Mesenchymal stem cell (in vitro differentiated cells and primary cell): ENCODE results near the gene ZNF652.
A peak's percentile ranks its signal among the peaks of the same experiment; 100 is the strongest.

Experiments used
- DNase-seq: peaks from one replicate; pipeline ENCODE4 v3.0.0-alpha.2; 2013
- H2AFZ ChIP-seq: one replicate; pipeline ENCODE4 v1.6.1; 2013; ENCODE audit warnings: low read depth, mild to moderate bottlenecking, control low read depth, inconsistent platforms, low read length, moderate library complexity
- H2AK5ac ChIP-seq: 2 replicates; pipeline ENCODE4 v1.6.1; 2013; ENCODE audit warnings: low read length, moderate library complexity, mild to moderate bottlenecking, inconsistent platforms; ENCODE audit not compliant: severe bottlenecking
- H2BK120ac ChIP-seq: one replicate; pipeline ENCODE4 v1.6.1; 2013; ENCODE audit warnings: low read depth, mild to moderate bottlenecking, inconsistent platforms, low read length, moderate library complexity
- H2BK12ac ChIP-seq, 2 experiments: one replicate each; pipeline ENCODE4 v1.6.1; 2013; ENCODE audit warnings: inconsistent platforms in 2 of 2, low read length in 2 of 2, mild to moderate bottlenecking in 2 of 2, moderate library complexity in 2 of 2, control low read depth in 1 of 2
- H2BK15ac ChIP-seq: one replicate; pipeline ENCODE4 v1.6.1; 2013; ENCODE audit warnings: mild to moderate bottlenecking, low read depth, inconsistent platforms; ENCODE audit not compliant: poor library complexity, severe bottlenecking
- H2BK5ac ChIP-seq: 2 replicates; pipeline ENCODE4 v1.6.1; 2013; ENCODE audit warnings: low read depth, mild to moderate bottlenecking, low read length, control low read depth, inconsistent platforms; ENCODE audit not compliant: poor library complexity, severe bottlenecking
- H3K14ac ChIP-seq, 2 experiments: one replicate each; pipeline ENCODE4 v1.6.1; 2013; ENCODE audit warnings: inconsistent platforms in 2 of 2, low read length in 2 of 2, control low read depth in 1 of 2, mild to moderate bottlenecking in 1 of 2, moderate library complexity in 1 of 2
- H3K18ac ChIP-seq, 2 experiments: one replicate each; pipeline ENCODE4 v1.6.1; 2013; ENCODE audit warnings: inconsistent platforms in 2 of 2, low read length in 2 of 2, control low read depth in 1 of 2, low read depth in 1 of 2, mild to moderate bottlenecking in 1 of 2
- H3K23ac ChIP-seq, 2 experiments: one replicate each; pipeline ENCODE4 v1.6.1; 2013; ENCODE audit warnings: inconsistent platforms in 2 of 2, low read length in 2 of 2, mild to moderate bottlenecking in 2 of 2, moderate library complexity in 2 of 2, control low read depth in 1 of 2
- H3K27ac ChIP-seq: 2 replicates; pipeline ENCODE4 v1.5.1; 2013; ENCODE audit warnings: mild to moderate bottlenecking, moderate library complexity, low read length, control low read depth, inconsistent platforms; ENCODE audit not compliant: poor library complexity, severe bottlenecking
- H3K27me3 ChIP-seq, 2 experiments: 2 replicates each; pipeline versions ENCODE4 v1.6.1 to v1.7.0; 2013; ENCODE audit warnings: low read length in 2 of 2, mild to moderate bottlenecking in 2 of 2, moderate library complexity in 2 of 2, control low read depth in 1 of 2, inconsistent platforms in 1 of 2; ENCODE audit not compliant: control insufficient read depth in 1 of 2, insufficient read depth in 1 of 2
- H3K36me3 ChIP-seq, 2 experiments: 2 replicates each; pipeline versions ENCODE4 v1.6.1 to v1.7.0; 2013; ENCODE audit warnings: low read length in 2 of 2, control low read depth in 1 of 2, inconsistent platforms in 1 of 2, low read depth in 1 of 2, mild to moderate bottlenecking in 1 of 2; ENCODE audit not compliant: insufficient read depth in 2 of 2, control insufficient read depth in 1 of 2
- H3K4ac ChIP-seq, 2 experiments: one replicate each; pipeline ENCODE4 v1.6.1; 2013; ENCODE audit warnings: inconsistent platforms in 2 of 2, low read length in 2 of 2, mild to moderate bottlenecking in 2 of 2, moderate library complexity in 2 of 2, control low read depth in 1 of 2, low read depth in 1 of 2
- H3K4me1 ChIP-seq: 2 replicates; pipeline ENCODE4 v1.6.1; 2013; ENCODE audit warnings: low read depth, low read length, control low read depth; ENCODE audit not compliant: control insufficient read depth, insufficient read depth
- H3K4me2 ChIP-seq: 2 replicates; pipeline ENCODE4 v1.6.1; 2013; ENCODE audit warnings: low read length, mild to moderate bottlenecking, inconsistent platforms; ENCODE audit not compliant: poor library complexity, severe bottlenecking
- H3K4me3 ChIP-seq, 2 experiments: 2 replicates each; pipeline versions ENCODE4 v1.5.1 to v1.7.0; 2013; ENCODE audit warnings: low read length in 2 of 2, mild to moderate bottlenecking in 2 of 2, control low read depth in 1 of 2, low read depth in 1 of 2; ENCODE audit not compliant: insufficient read depth in 1 of 2
- H3K79me1 ChIP-seq: replicated peaks from 2 replicates; pipeline ENCODE4 v1.6.1; 2013; ENCODE audit warnings: mild to moderate bottlenecking, control low read depth, low read length, inconsistent platforms; ENCODE audit not compliant: poor library complexity, severe bottlenecking
- H3K9ac ChIP-seq: 2 replicates; pipeline ENCODE4 v1.7.0; 2013; ENCODE audit warnings: mild to moderate bottlenecking, low read length, moderate library complexity
- H3K9me3 ChIP-seq: 2 replicates; pipeline ENCODE4 v1.7.0; 2013; ENCODE audit warnings: mild to moderate bottlenecking, low read length; ENCODE audit not compliant: control insufficient read depth
- H4K8ac ChIP-seq: one replicate; pipeline ENCODE4 v1.6.1; 2013; ENCODE audit warnings: inconsistent platforms, mild to moderate bottlenecking, low read length, moderate library complexity
- H4K91ac ChIP-seq: one replicate; pipeline ENCODE4 v1.6.1; 2013; ENCODE audit warnings: mild to moderate bottlenecking, low read length, inconsistent platforms
- WGBS: methylation state at CpG from one replicate; pipeline ENCODE4 v1.1.7; 2013; ENCODE audit warnings: mixed read lengths; 5-methylcytosine and 5-hydroxymethylcytosine counted together

The ZNF652 gene

DNA sequence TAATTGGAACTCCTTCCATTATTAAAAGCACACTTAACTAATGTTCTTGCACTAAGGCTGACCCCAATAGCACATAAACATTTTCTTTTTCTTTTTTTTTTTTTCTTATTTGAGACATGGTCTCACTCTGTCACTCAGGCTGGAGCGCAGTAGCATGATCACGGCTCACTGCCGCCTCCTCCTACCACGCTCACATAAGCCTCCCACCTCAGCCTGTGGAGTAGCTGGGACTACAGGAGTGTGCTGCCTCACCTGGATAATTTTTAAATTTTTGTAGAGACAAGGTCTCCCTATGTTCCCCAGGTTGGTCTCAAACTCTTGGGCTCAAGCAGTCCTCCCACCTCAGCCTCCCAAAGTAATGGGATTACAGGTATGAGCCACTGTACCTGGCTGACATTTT, 1.2 kb upstream of the ZNF652 start:
- Histone ChIP-seq H3K4me1 (peaks cover 11% of the 10 kb centered on the region), H2BK12ac (no peak overlapping the region), H3K14ac (no peak overlapping the region), H3K23ac (no peak overlapping the region), H3K9me3 (no peaks in the 10 kb centered on the region), H3K27me3 (no peaks in the 10 kb centered on the region), H2BK120ac (no peak overlapping the region), H4K91ac (no peak overlapping the region), H3K9ac (no peak overlapping the region), H3K4me3 (no peak overlapping the region), H2BK5ac (no peak overlapping the region), H2AFZ (no peak overlapping the region), H4K8ac (no peak overlapping the region), H2AK5ac (peak overlapping the region; percentile 79), H2BK15ac (no peak overlapping the region), H3K79me1 (peaks cover 2% of the 10 kb centered on the region), H3K36me3 (no peaks in the 10 kb centered on the region), H3K27ac (no peak overlapping the region), H3K4me2 (no peak overlapping the region), H3K18ac (no peak overlapping the region), H3K4ac (no peak overlapping the region)
- DNase-seq, result no peak
- 96% methylated on average over 4 of the region's 4 CpGs for WGBS

GRCh38 chr17:49362723-49363117, 670 bp upstream of the ZNF652 start:
- WGBS, result 20% methylated on average over 7 of the region's 10 CpGs
- Histone ChIP-seq H3K4ac (no peak overlapping the region), H2BK5ac (no peak overlapping the region), H2AK5ac (no peak overlapping the region), H3K36me3 (no peaks in the 10 kb centered on the region), H3K14ac (no peak overlapping the region), H2BK12ac (no peak overlapping the region), H3K4me2 (peak overlapping the region; percentile 88), H3K27me3 (no peaks in the 10 kb centered on the region), H3K9me3 (no peaks in the 10 kb centered on the region), H3K4me1 (peaks cover 11% of the 10 kb centered on the region), H2BK120ac (no peak overlapping the region), H3K18ac (peak overlapping the region; percentile 46 to 71), H4K91ac (no peak overlapping the region), H4K8ac (peak overlapping the region; percentile 91), H2AFZ (peak overlapping the region; percentile 75), H3K9ac (peak overlapping the region; percentile 79), H3K79me1 (peaks cover 6% of the 10 kb centered on the region), H3K27ac (peak overlapping the region; percentile 74), H3K23ac (no peak overlapping the region), H3K4me3 (peak overlapping the region in 1 of 2 experiments; percentile 76), H2BK15ac (peak overlapping the region; percentile 44)
- DNase-seq, result no peak

DNA sequence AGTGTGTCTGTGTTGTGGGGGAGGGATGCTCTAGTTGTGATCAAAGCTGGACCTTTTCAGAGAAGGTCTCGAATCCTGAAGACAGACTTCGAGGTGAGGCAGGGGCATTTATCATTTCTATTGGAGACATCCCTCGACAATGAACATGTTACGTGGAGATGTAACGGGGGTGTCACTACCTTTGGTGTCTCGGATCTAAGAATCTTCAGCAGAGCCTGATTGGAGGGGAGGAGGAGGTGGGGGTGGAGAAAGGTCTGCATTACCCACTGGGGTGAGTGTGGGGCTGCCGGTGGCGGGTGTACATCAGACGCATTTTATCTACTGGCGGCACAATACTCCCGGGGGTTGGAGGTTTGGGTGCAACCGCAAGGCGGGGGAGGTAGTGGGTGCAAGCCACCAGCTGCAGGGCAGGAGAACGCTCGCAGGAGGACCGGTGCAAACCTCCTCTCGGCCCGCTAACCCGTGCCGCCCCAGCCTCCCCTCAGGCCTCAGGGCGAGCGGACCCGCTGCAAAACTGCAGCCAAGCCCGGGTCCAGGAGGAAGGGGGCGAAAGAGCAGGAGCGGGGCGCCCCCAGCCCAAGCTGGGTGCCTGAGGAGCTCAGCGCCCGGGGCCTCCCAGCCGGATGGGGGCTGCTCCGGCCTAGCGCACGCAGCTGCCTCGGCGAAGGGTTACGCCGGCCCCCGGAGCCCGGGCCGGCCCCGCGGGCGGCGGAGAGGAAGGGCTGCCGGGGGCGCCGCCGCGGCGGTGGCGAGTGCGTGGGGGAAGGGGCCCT, 735 bp downstream of the ZNF652 start:
- Histone ChIP-seq H3K14ac (peak overlapping the region; percentile 82 to 100), H3K9me3 (no peaks in the 10 kb centered on the region), H3K4ac (peak overlapping the region; percentile 0 to 89), H2AFZ (peak overlapping the region; percentile 46), H3K9ac (peak overlapping the region; percentile 90), H2BK120ac (peak overlapping the region; percentile 87), H3K4me1 (peaks cover 11% of the 10 kb centered on the region), H3K79me1 (peaks cover 6% of the 10 kb centered on the region), H3K36me3 (no peaks in the 10 kb centered on the region), H3K4me2 (peak overlapping the region; percentile 94), H3K23ac (peak overlapping the region in 1 of 2 experiments; percentile 99), H3K18ac (peak overlapping the region; percentile 87 to 100), H2BK5ac (peak overlapping the region; percentile 68), H4K91ac (peak overlapping the region; percentile 90), H4K8ac (peak overlapping the region; percentile 74), H2BK12ac (peak overlapping the region in 1 of 2 experiments; percentile 21), H2AK5ac (no peak overlapping the region), H3K4me3 (peak overlapping the region; percentile 90 to 96), H2BK15ac (peak overlapping the region; percentile 65), H3K27ac (peak overlapping the region; percentile 71), H3K27me3 (no peaks in the 10 kb centered on the region)
- DNase-seq, result peak; percentile 61
- under 1% methylated on average over 29 of the region's 52 CpGs for WGBS

- H4K8ac ChIP-seq, result no peak overlapping the region
- H4K91ac ChIP-seq, result no peak overlapping the region
- H3K23ac ChIP-seq, result no peak overlapping the region
- no peaks in the 10 kb centered on the region for H3K36me3 ChIP-seq
- H3K4me1 ChIP-seq, result peaks cover 11% of the 10 kb centered on the region
- H3K27me3 ChIP-seq, result no peaks in the 10 kb centered on the region
- no peak overlapping the region for H2AK5ac ChIP-seq
- no peak overlapping the region for H2BK120ac ChIP-seq
- 13% methylated on average over 8 of the region's 8 CpGs for WGBS
- H3K9me3 ChIP-seq, result no peaks in the 10 kb centered on the region
- DNase-seq, result no peak
- peak overlapping the region in 1 of 2 experiments; percentile 63 for H3K4ac ChIP-seq
- H2AFZ ChIP-seq, result no peak overlapping the region
- H3K27ac ChIP-seq, result no peak overlapping the region
- H2BK12ac ChIP-seq, result no peak overlapping the region
- H3K4me2 ChIP-seq, result peak overlapping the region; percentile 94
- peak overlapping the region; percentile 90 for H3K9ac ChIP-seq
- peak overlapping the region in 1 of 2 experiments; percentile 100 for H3K18ac ChIP-seq
- peak overlapping the region in 1 of 2 experiments; percentile 100 for H3K14ac ChIP-seq
- H3K4me3 ChIP-seq, result peak overlapping the region; percentile 90 to 96
- H3K79me1 ChIP-seq, result peaks cover 6% of the 10 kb centered on the region
- H2BK5ac ChIP-seq, result no peak overlapping the region
- H2BK15ac ChIP-seq, result no peak overlapping the region
Observed at GRCh38 chr17:49360796-49361128, 1.3 kb downstream of the ZNF652 start.
